BJ (cell line): ENCODE measurements around the gene SLCO2B1. TPM values are rescaled to one million over a fixed set of nuclear protein-coding genes. Genes with fewer than 3 reads are reported as not detected.

Experiments used
- CTCF ChIA-PET: fragments of 350-600 bp; formaldehyde crosslinking; extraction: SDS; loops from one replicate; lab custom pipeline; 2021; ENCODE audit warnings: antibody characterized with exemption, inconsistent platforms; lab: Yijun Ruan, JAX
- POLR2A ChIA-PET: fragments of 300-600 bp; sonication (Branson Sonifier 250); formaldehyde crosslinking; extraction: SDS; loops from one replicate; lab custom pipeline; 2021; ENCODE audit warnings: antibody characterized with exemption; lab: Charles Lee
- DNase-seq: peaks from one replicate; pipeline ENCODE4 v3.0.0-alpha.2; 2011; ENCODE audit warnings: low read depth
- H3K27me3 ChIP-seq: 2 replicates; pipeline ENCODE4 v1.6.0; 2011; ENCODE audit warnings: low read length; ENCODE audit not compliant: control insufficient read depth, insufficient read depth
- H3K36me3 ChIP-seq: 2 replicates; pipeline ENCODE4 v1.5.1; 2011; ENCODE audit warnings: low read length; ENCODE audit not compliant: control insufficient read depth, insufficient read depth
- H3K4me3 ChIP-seq: 2 replicates; pipeline ENCODE4 v1.5.1; 2011; ENCODE audit warnings: low read depth, mild to moderate bottlenecking, control low read depth, low read length
- CTCF ChIP-seq: IDR thresholded peaks from 2 replicates; pipeline ENCODE4 v1.5.1; 2011; ENCODE audit warnings: low read depth, mild to moderate bottlenecking, control low read depth, inconsistent platforms, low read length, moderate library complexity; ENCODE audit not compliant: insufficient read depth
- polyA plus RNA-seq: library from polyadenylated mRNA; depleted of rRNA; stranded (reverse); fragments of >200 nt; gene quantifications from 2 replicates; pipeline ENCODE4 v1.2.3, GENCODE V29; 2011

Gene SLCO2B1
- polyA plus RNA-seq, 1 experiment = not detected

- CTCF ChIA-PET = interaction anchor here (1.4 to 1.8 kb wide), 2 partner anchors 14 to 17 kb away, joined by 4 to 7 read pairs; no protein-coding TSS in a partner anchor
- POLR2A ChIA-PET = no interaction called here
- DNase-seq = no peak
Observed at GRCh38 chr11:75126564-75126963, 24.3 kb upstream of the SLCO2B1 start.

DNA sequence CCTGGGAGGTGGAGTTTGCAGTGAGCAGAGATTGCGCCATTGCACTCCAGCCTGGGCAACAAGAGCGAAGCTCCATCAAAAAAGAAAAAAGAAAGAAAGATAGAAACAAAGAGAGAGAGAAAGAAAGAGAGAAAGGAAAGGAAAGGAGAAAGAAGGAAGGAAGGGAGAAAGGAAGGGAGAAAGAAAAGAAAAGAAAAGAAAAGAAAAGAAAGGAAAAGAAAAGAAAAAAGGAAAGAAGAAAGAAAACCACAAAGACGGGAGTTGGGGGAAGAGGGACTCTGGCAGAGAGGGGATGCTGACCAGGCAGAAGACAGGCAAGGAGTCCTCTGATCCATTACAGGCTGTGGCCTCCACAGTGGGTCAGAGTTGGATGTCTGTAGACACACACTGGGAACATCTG is 18.8 kb upstream of the SLCO2B1 start:
- peaks cover 16% of the 10 kb centered on the region for H3K27me3 ChIP-seq
- CTCF ChIA-PET = interaction anchor here (1.5 to 2.7 kb wide), 2 partner anchors 9 to 203 kb away, joined by 4 to 9 read pairs; no protein-coding TSS in a partner anchor
- POLR2A ChIA-PET = no interaction called here
- no peak overlapping the region for H3K4me3 ChIP-seq
- no peak for TF ChIP-seq CTCF
- H3K36me3 ChIP-seq = no peaks in the 10 kb centered on the region
- DNase-seq = no peak

More at GRCh38 chr11:75126564-75126963, 24.3 kb upstream of the SLCO2B1 start:
- Histone ChIP-seq H3K36me3 (no peaks in the 10 kb centered on the region), H3K27me3 (0 out of 2 replicates have a peak, but pooled peaks cover 3% of the 10 kb centered on the region), H3K4me3 (no peak overlapping the region)
- TF ChIP-seq CTCF = no peak

DNA sequence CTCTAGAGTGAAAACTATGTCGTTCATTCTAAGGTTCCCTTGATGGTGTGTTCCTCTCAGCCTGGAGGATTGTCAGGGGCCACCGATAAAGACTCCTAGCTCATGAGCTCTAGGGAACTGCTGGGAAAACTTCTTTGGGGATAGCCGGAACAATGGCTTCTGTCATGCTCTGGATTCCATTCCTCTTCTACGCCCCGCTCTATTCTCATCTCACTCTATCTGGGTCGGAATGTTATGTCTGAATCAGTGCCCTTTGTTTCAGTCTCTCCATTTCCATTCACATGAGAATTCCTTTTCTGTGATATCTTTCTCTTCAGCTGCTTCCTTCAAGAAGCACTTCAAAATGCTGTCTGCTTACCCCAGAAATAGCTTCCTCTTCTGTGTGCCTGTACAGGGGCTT is 16.9 kb upstream of the SLCO2B1 start:
- no peaks in the 10 kb centered on the region for H3K36me3 ChIP-seq
- ChIA-PET CTCF (interaction anchor here (1.2 to 2.7 kb wide), 7 partner anchors 9 to 205 kb away, joined by 3 to 15 read pairs (median 6); no protein-coding TSS in a partner anchor), POLR2A (no interaction called here)
- no peak for DNase-seq
- H3K27me3 ChIP-seq = peaks cover 23% of the 10 kb centered on the region
- no peak overlapping the region for H3K4me3 ChIP-seq
- TF ChIP-seq CTCF = no peak

DNA sequence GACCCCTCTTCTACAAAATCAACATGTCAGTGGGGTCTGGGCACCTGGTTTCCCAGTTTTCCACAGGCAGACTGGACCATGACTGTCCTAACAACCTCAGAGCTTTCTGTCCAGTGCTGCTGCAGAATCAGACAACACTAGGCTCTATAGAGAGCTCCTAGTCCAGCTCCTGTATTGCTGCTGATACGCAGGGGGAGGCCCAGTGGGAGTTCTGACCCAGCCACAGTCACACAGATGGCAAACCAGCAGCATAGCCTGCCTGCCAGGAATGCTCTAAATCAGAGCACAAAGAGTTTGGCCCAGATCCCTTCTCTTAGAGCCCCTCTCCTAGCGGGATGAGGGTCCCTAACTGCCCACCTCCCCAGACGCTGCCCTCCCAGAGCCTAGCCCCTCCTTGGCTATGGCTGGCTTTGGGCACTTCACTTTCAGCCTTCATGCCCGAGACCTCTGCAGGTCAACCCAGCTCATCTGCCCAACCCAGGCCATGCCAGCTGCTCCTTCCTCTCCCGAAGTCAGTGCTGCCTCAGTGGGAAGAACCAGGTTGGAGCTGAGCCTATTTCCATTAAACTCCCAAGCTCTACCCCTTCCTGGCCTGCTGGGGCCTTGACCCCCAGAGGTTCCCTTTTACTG is 15.8 kb upstream of the SLCO2B1 start:
- H3K27me3 ChIP-seq = peaks cover 21% of the 10 kb centered on the region
- no peak for TF ChIP-seq CTCF
- no peaks in the 10 kb centered on the region for H3K36me3 ChIP-seq
- CTCF ChIA-PET = interaction anchor here (0.8 to 2.7 kb wide), 4 partner anchors 70 to 145 kb away, joined by 3 to 15 read pairs (median 5); no protein-coding TSS in a partner anchor
- DNase-seq = no peak
- H3K4me3 ChIP-seq = no peak overlapping the region
- POLR2A ChIA-PET = no interaction called here

GRCh38 chr11:75135651-75136050 is 15.3 kb upstream of the SLCO2B1 start:
- CTCF ChIA-PET = interaction anchor here (0.8 to 2.7 kb wide), 2 partner anchors 69 to 106 kb away, joined by 4 to 15 read pairs; no protein-coding TSS in a partner anchor

More at GRCh38 chr11:75135651-75136050, 15.3 kb upstream of the SLCO2B1 start:
- H3K36me3 ChIP-seq = no peaks in the 10 kb centered on the region
- H3K27me3 ChIP-seq = peaks cover 21% of the 10 kb centered on the region
- no peak for DNase-seq
- no peak for TF ChIP-seq CTCF
- POLR2A ChIA-PET = no interaction called here
- H3K4me3 ChIP-seq = no peak overlapping the region
